Measurements from ENCODE around the gene FANCI.

FANCI gene

GRCh38 chr15:89308236-89308635 is 64.5 kb downstream of the FANCI start:
- no peak for DNase-seq

GRCh38 chr15:89309993-89310392 is 66.2 kb downstream of the FANCI start:
- no peak for DNase-seq

- DNase-seq = no peak
Observed at GRCh38 chr15:89315375-89315929, 71.7 kb downstream of the FANCI start.

- no peak for DNase-seq
Observed at GRCh38 chr15:89316504-89316903, 72.7 kb downstream of the FANCI start.

- no peak for DNase-seq
Observed at GRCh38 chr15:89317186-89317720, 73.5 kb downstream of the FANCI start.

GRCh38 chr15:89319678-89320077 is 75.9 kb downstream of the FANCI start:
- no peak for DNase-seq

- DNase-seq = no peak
Observed at GRCh38 chr15:89320200-89320599, 76.4 kb downstream of the FANCI start.

GRCh38 chr15:89321521-89322410 is 78.0 kb downstream of the FANCI start:
- no peak for DNase-seq

- no peak for DNase-seq
Observed at GRCh38 chr15:89322822-89323221, 79.0 kb downstream of the FANCI start.

- DNase-seq = no peak
Observed at GRCh38 chr15:89323825-89324224, 80.0 kb downstream of the FANCI start.

GRCh38 chr15:89325039-89325803 is 81.4 kb downstream of the FANCI start:
- no peak for DNase-seq

- DNase-seq = no peak
Observed at GRCh38 chr15:89326316-89326715, 82.5 kb downstream of the FANCI start.

GRCh38 chr15:89327113-89327512 is 83.3 kb downstream of the FANCI start:
- DNase-seq = no peak

- DNase-seq = no peak
Observed at GRCh38 chr15:89328398-89329254, 84.8 kb downstream of the FANCI start.

GRCh38 chr15:89329329-89330084 is 85.7 kb downstream of the FANCI start:
- DNase-seq = no peak

GRCh38 chr15:89330119-89330518 is 86.3 kb downstream of the FANCI start:
- no peak for DNase-seq

GRCh38 chr15:89330881-89331595 is 87.3 kb downstream of the FANCI start:
- DNase-seq = no peak

GRCh38 chr15:89332446-89332845 is 88.7 kb downstream of the FANCI start:
- DNase-seq = no peak

- no peak for DNase-seq
Observed at GRCh38 chr15:89333011-89333860, 89.5 kb downstream of the FANCI start.

- DNase-seq = no peak
Observed at GRCh38 chr15:89333959-89334509, 90.3 kb downstream of the FANCI start.
